Adrenal gland (tissue), 5 donors: Measurements from ENCODE around the gene CAMTA1.

Experiments used
- POLR2A ChIP-seq, 2 donors: fragments of 450-650 bp; IDR thresholded peaks; one replicate each; pipeline ENCODE4 v1.6.1; 2017; ENCODE audit warnings: antibody characterized with exemption in 2 of 2, mild to moderate bottlenecking in 2 of 2, moderate library complexity in 1 of 2
- TF ChIP-seq, protein P1 (sequence below), 6 experiments: fragments of 450-650 bp in 4 of 6; fragments of 200-600 bp in 2 of 6; sonication (generic) in 1 of 6; IDR thresholded peaks; 1 replicate in 5 of 6; 2 replicates in 1 of 6; pipeline versions ENCODE4 v1.5.1 to v1.8.0; 2016 to 2021; ENCODE audit warnings: antibody characterized with exemption in 6 of 6, mild to moderate bottlenecking in 2 of 6, moderate library complexity in 1 of 6
- donor health status: DM: no; HTN: no; CAD: no.

DNA sequence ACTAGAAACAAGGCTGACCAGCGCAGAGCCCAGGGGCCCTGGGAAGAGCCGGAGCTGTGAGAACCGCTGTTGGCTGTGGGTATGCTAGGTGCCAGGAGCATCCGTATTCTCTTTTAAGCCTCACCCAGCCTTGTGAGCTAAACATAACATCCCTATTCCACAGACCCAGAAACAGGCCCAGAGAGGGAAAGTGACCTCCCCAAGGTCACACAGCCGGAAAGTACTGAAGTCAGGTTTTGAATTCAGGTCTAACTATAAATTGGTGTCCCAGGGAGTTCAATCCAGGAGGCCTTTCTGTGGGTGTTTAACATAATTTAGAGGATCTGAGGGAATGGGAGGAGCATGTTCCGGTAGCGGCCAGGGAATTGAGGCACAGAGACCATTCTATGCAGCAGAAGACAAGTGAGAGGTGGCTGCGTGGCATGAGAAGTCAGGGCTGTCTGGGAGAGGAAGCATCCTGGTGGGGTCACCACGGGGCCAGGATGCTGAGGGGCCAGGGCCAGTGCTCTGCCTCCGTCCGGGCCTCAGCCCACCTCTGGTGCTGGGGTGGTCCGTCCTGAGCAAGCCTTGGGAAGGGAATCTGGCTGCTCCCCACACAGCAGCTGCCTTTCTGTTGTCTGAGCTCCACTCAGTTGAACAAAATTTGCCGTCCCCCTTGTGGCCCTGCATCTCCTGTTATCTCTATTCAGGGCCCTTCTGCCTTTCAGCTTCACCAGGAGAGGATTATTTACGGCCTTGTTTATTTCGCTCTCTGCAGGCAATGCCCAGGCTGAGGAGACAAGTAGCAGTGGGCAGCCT is 647.0 kb downstream of the CAMTA1 start:
- TF ChIP-seq, protein P1, sequence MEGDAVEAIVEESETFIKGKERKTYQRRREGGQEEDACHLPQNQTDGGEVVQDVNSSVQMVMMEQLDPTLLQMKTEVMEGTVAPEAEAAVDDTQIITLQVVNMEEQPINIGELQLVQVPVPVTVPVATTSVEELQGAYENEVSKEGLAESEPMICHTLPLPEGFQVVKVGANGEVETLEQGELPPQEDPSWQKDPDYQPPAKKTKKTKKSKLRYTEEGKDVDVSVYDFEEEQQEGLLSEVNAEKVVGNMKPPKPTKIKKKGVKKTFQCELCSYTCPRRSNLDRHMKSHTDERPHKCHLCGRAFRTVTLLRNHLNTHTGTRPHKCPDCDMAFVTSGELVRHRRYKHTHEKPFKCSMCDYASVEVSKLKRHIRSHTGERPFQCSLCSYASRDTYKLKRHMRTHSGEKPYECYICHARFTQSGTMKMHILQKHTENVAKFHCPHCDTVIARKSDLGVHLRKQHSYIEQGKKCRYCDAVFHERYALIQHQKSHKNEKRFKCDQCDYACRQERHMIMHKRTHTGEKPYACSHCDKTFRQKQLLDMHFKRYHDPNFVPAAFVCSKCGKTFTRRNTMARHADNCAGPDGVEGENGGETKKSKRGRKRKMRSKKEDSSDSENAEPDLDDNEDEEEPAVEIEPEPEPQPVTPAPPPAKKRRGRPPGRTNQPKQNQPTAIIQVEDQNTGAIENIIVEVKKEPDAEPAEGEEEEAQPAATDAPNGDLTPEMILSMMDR (IDR thresholded peaks at IDR 0.05), result no peak
- TF ChIP-seq POLR2A (IDR thresholded peaks at IDR 0.05), result no peak
